GM10847 (cell line): ENCODE results near the gene NEDD4L.

Experiments
- POLR2A ChIP-seq: IDR thresholded peaks from 2 replicates; pipeline ENCODE4 v1.6.1; 2011; ENCODE audit not compliant: insufficient read length; ENCODE audit errors: extremely low read depth

NEDD4L gene

GRCh38 chr18:58363767-58364540 is 319.9 kb downstream of the NEDD4L start:
- TF ChIP-seq POLR2A, result no peak

- no peak for TF ChIP-seq POLR2A
Observed at GRCh38 chr18:58364876-58365528, 321.0 kb downstream of the NEDD4L start.

- TF ChIP-seq POLR2A, result no peak
Observed at GRCh38 chr18:58367425-58368140, 323.6 kb downstream of the NEDD4L start.

- no peak for TF ChIP-seq POLR2A
Observed at GRCh38 chr18:58369616-58370015, 325.6 kb downstream of the NEDD4L start.

GRCh38 chr18:58370038-58370580 is 326.1 kb downstream of the NEDD4L start:
- no peak for TF ChIP-seq POLR2A

- no peak for TF ChIP-seq POLR2A
Observed at GRCh38 chr18:58370612-58371011, 326.6 kb downstream of the NEDD4L start.

- TF ChIP-seq POLR2A, result no peak
Observed at GRCh38 chr18:58373481-58373880, 329.5 kb downstream of the NEDD4L start.

- no peak for TF ChIP-seq POLR2A
Observed at GRCh38 chr18:58375051-58375450, 331.0 kb downstream of the NEDD4L start.

- no peak for TF ChIP-seq POLR2A
Observed at GRCh38 chr18:58378411-58379379, 334.7 kb downstream of the NEDD4L start.

GRCh38 chr18:58379443-58379842 is 335.4 kb downstream of the NEDD4L start:
- no peak for TF ChIP-seq POLR2A

GRCh38 chr18:58381676-58382411 is 337.8 kb downstream of the NEDD4L start:
- no peak for TF ChIP-seq POLR2A

GRCh38 chr18:58382446-58382845 is 338.4 kb downstream of the NEDD4L start:
- no peak for TF ChIP-seq POLR2A

- TF ChIP-seq POLR2A, result no peak
Observed at GRCh38 chr18:58385472-58385871, 341.4 kb downstream of the NEDD4L start.

GRCh38 chr18:58386780-58387179 is 342.8 kb downstream of the NEDD4L start:
- no peak for TF ChIP-seq POLR2A

GRCh38 chr18:58387716-58388115 is 343.7 kb downstream of the NEDD4L start:
- no peak for TF ChIP-seq POLR2A
